IMR-90 (cell line): ENCODE results near the gene NPTX1. TPM values are rescaled to one million over a fixed set of nuclear protein-coding genes. Genes with fewer than 3 reads are reported as not detected.

Experiments
- ATAC-seq: fragments of 200-7000 bp; cut with Tn5 transposase; 2 replicates; pipeline ENCODE4 v1.9.1; 2020; ENCODE audit warnings: low read depth, mild to moderate bottlenecking, moderate library complexity
- BruUV-seq: library from RNA; stranded (reverse); fragments of 400-500 nt; replicated peaks from 2 replicates; lab custom pipeline; 2021; lab: Mats Ljungman, UMichigan
- CTCF ChIA-PET: fragments of 300-600 bp; formaldehyde crosslinking; extraction: SDS; loops from one replicate; lab custom pipeline; 2021; ENCODE audit warnings: antibody characterized with exemption; lab: Yijun Ruan, JAX
- POLR2A ChIA-PET: fragments of 300-600 bp; sonication (Branson Sonifier 250); formaldehyde crosslinking; loops from one replicate; lab custom pipeline; 2022; ENCODE audit warnings: antibody characterized with exemption; ENCODE audit not compliant: unreplicated experiment; lab: Charles Lee
- DNase-seq: peaks from one replicate; pipeline ENCODE4 v3.0.0; 2013
- H2AFZ ChIP-seq: replicated peaks from 2 replicates; pipeline ENCODE3; 2013; ENCODE audit warnings: low read length, mild to moderate bottlenecking; ENCODE audit not compliant: poor library complexity
- H2AK5ac ChIP-seq: 2 replicates; pipeline ENCODE4 v1.6.1; 2013; ENCODE audit warnings: low read depth, low read length, inconsistent platforms
- H2AK9ac ChIP-seq: replicated peaks from 2 replicates; pipeline ENCODE3; 2013; ENCODE audit warnings: mild to moderate bottlenecking, low read depth, low read length, moderate library complexity; ENCODE audit not compliant: poor library complexity
- H2BK120ac ChIP-seq: 2 replicates; pipeline ENCODE4 v1.6.1; 2013; ENCODE audit warnings: low read depth, low read length, inconsistent platforms
- H2BK15ac ChIP-seq: 3 replicates; pipeline ENCODE4 v1.6.1; 2013; ENCODE audit warnings: low read depth, low read length, inconsistent platforms
- H2BK20ac ChIP-seq: 2 replicates; pipeline ENCODE4 v1.6.1; 2013; ENCODE audit warnings: low read depth, mild to moderate bottlenecking, inconsistent platforms, low read length, moderate library complexity
- H2BK5ac ChIP-seq: 2 replicates; pipeline ENCODE4 v1.6.1; 2013; ENCODE audit warnings: mild to moderate bottlenecking, low read depth, low read length, inconsistent platforms; ENCODE audit not compliant: poor library complexity, severe bottlenecking
- H3K14ac ChIP-seq: replicated peaks from 2 replicates; pipeline ENCODE4 v1.6.1; 2013; ENCODE audit warnings: low read depth, low read length, inconsistent platforms
- H3K18ac ChIP-seq: 2 replicates; pipeline ENCODE4 v1.6.1; 2013; ENCODE audit warnings: low read depth, low read length, control low read depth
- H3K23ac ChIP-seq: 2 replicates; pipeline ENCODE4 v1.6.1; 2013; ENCODE audit warnings: low read depth, low read length, inconsistent platforms
- H3K27ac ChIP-seq: 2 replicates; pipeline ENCODE4 v1.5.1; 2013; ENCODE audit warnings: mild to moderate bottlenecking, control low read depth, low read length; ENCODE audit not compliant: insufficient read depth
- H3K27me3 ChIP-seq: 2 replicates; pipeline ENCODE4 v1.6.1; 2013; ENCODE audit warnings: low read length; ENCODE audit not compliant: control insufficient read depth, insufficient read depth
- H3K36me3 ChIP-seq: 2 replicates; pipeline ENCODE4 v1.6.1; 2013; ENCODE audit warnings: low read length, mixed read lengths; ENCODE audit not compliant: control insufficient read depth, insufficient read depth
- H3K4ac ChIP-seq: 2 replicates; pipeline ENCODE4 v1.6.1; 2013; ENCODE audit warnings: low read depth, low read length, inconsistent platforms
- H3K4me1 ChIP-seq: 2 replicates; pipeline ENCODE4 v1.6.1; 2013; ENCODE audit warnings: low read length, mixed read lengths; ENCODE audit not compliant: control insufficient read depth, insufficient read depth
- H3K4me2 ChIP-seq: 2 replicates; pipeline ENCODE4 v1.6.1; 2013; ENCODE audit warnings: low read depth, mild to moderate bottlenecking, control low read depth, low read length, moderate library complexity
- H3K4me3 ChIP-seq: 2 replicates; pipeline ENCODE4 v1.5.1; 2013; ENCODE audit warnings: low read depth, mild to moderate bottlenecking, control low read depth, low read length, moderate library complexity; ENCODE audit not compliant: insufficient read depth
- H3K56ac ChIP-seq: 2 replicates; pipeline ENCODE4 v1.6.1; 2013; ENCODE audit warnings: low read length, inconsistent platforms; ENCODE audit not compliant: insufficient read depth; ENCODE audit errors: extremely low read depth
- H3K79me1 ChIP-seq, 2 experiments: 2 replicates each; pipeline ENCODE4 v1.6.1; 2013; ENCODE audit warnings: low read length in 2 of 2, inconsistent platforms in 1 of 2, low read depth in 1 of 2
- H3K9ac ChIP-seq: 2 replicates; pipeline ENCODE4 v1.6.1; 2013; ENCODE audit warnings: low read depth, low read length, control low read depth
- H3K9me1 ChIP-seq: 2 replicates; pipeline ENCODE4 v1.6.1; 2013; ENCODE audit warnings: low read length, inconsistent platforms; ENCODE audit not compliant: insufficient read depth
- H3K9me3 ChIP-seq: 2 replicates; pipeline ENCODE4 v1.6.1; 2013; ENCODE audit warnings: low read length; ENCODE audit not compliant: control insufficient read depth, insufficient read depth
- H4K20me1 ChIP-seq: 2 replicates; pipeline ENCODE4 v1.6.1; 2013; ENCODE audit warnings: low read length, inconsistent platforms; ENCODE audit not compliant: insufficient read depth
- H4K5ac ChIP-seq: 2 replicates; pipeline ENCODE4 v1.6.1; 2013; ENCODE audit warnings: mild to moderate bottlenecking, low read depth, low read length, control low read depth
- H4K8ac ChIP-seq, 2 experiments: 2 replicates each; pipeline ENCODE4 v1.6.1; 2013; ENCODE audit warnings: low read depth in 2 of 2, low read length in 2 of 2, control low read depth in 1 of 2, inconsistent platforms in 1 of 2
- H4K91ac ChIP-seq: 2 replicates; pipeline ENCODE4 v1.6.1; 2013; ENCODE audit warnings: low read depth, low read length, inconsistent platforms; ENCODE audit not compliant: insufficient read depth
- BHLHE40 ChIP-seq: fragments of 150-350 bp; IDR thresholded peaks from 2 replicates; pipeline ENCODE4 v1.6.1; 2016; ENCODE audit warnings: mild to moderate bottlenecking, low read depth, low read length
- CEBPB ChIP-seq: IDR thresholded peaks from 2 replicates; pipeline ENCODE4 v1.6.1; 2012; ENCODE audit warnings: low read depth, low read length, improper control_type of control experiment
- CHD1 ChIP-seq: IDR thresholded peaks from 2 replicates; pipeline ENCODE4 v1.6.1; 2012; ENCODE audit warnings: low read depth, low read length, improper control_type of control experiment
- CTCF ChIP-seq: conservative IDR thresholded peaks from 2 replicates; pipeline ENCODE4 v1.5.1; 2012; ENCODE audit warnings: mild to moderate bottlenecking, low read depth, low read length, improper control_type of control experiment
- ELK1 ChIP-seq: fragments of 150-350 bp; IDR thresholded peaks from 2 replicates; pipeline ENCODE4 v1.6.1; 2016; ENCODE audit warnings: low read depth, mild to moderate bottlenecking, low read length, moderate library complexity, borderline replicate concordance
- FOS ChIP-seq: fragments of 150-350 bp; IDR thresholded peaks from 2 replicates; pipeline ENCODE4 v1.6.1; 2016; ENCODE audit warnings: low read depth, low read length
- MAFK ChIP-seq: IDR thresholded peaks from 2 replicates; pipeline ENCODE4 v1.6.1; 2012; ENCODE audit warnings: low read depth, low read length, improper control_type of control experiment
- MAZ ChIP-seq: IDR thresholded peaks from 2 replicates; pipeline ENCODE4 v1.6.1; 2012; ENCODE audit warnings: low read depth, mild to moderate bottlenecking, low read length, improper control_type of control experiment, moderate library complexity, borderline replicate concordance
- MXI1 ChIP-seq: IDR thresholded peaks from 2 replicates; pipeline ENCODE4 v1.6.1; 2012; ENCODE audit warnings: low read depth, mild to moderate bottlenecking, low read length, moderate library complexity, borderline replicate concordance
- NFE2L2 ChIP-seq: fragments of 150-350 bp; IDR thresholded peaks from 2 replicates; pipeline ENCODE4 v1.6.1; 2016; ENCODE audit warnings: low read depth, mild to moderate bottlenecking, low read length
- POLR2A ChIP-seq: IDR thresholded peaks from 2 replicates; pipeline ENCODE4 v1.6.1; 2012; ENCODE audit warnings: mild to moderate bottlenecking, low read depth, low read length
- RAD21 ChIP-seq: IDR thresholded peaks from 2 replicates; pipeline ENCODE4 v1.6.1; 2012; ENCODE audit warnings: low read length, improper control_type of control experiment
- RCOR1 ChIP-seq: IDR thresholded peaks from 2 replicates; pipeline ENCODE4 v1.6.1; 2012; ENCODE audit warnings: mild to moderate bottlenecking, low read length, improper control_type of control experiment; ENCODE audit not compliant: insufficient replicate concordance
- RFX5 ChIP-seq: IDR thresholded peaks from 2 replicates; pipeline ENCODE4 v1.8.0; 2012; ENCODE audit warnings: low read depth, mild to moderate bottlenecking, low read length, moderate library complexity
- SMC3 ChIP-seq: fragments of 150-350 bp; IDR thresholded peaks from 2 replicates; pipeline ENCODE4 v1.6.1; 2016; ENCODE audit warnings: low read depth, mild to moderate bottlenecking, antibody characterized with exemption, low read length, moderate library complexity
- USF2 ChIP-seq: fragments of 150-350 bp; IDR thresholded peaks from 2 replicates; pipeline ENCODE4 v1.6.1; 2017; ENCODE audit warnings: mild to moderate bottlenecking, antibody characterized with exemption, low read length, low read depth
- WGBS, 2 experiments: methylation state at CpG; one replicate each; pipeline versions ENCODE4 v1.1.5 to v1.1.7; 2013; ENCODE audit warnings: missing lambda C conversion rate in 2 of 2; ENCODE audit not compliant: insufficient read length in 1 of 2; ENCODE audit errors: extremely low coverage in 2 of 2; 5-methylcytosine and 5-hydroxymethylcytosine counted together
- dilution Hi-C: fragments of 300-500 bp; cut with HindIII; formaldehyde crosslinking; loops from one replicate; pipeline ENCODE4 v1.14.3; 2018; ENCODE audit warnings: low sequenced_read_pairs; ENCODE audit not compliant: unreplicated experiment
- in situ Hi-C: fragments of 300-500 bp; cut with MboI; formaldehyde crosslinking; loops from 3 replicates; pipeline ENCODE4 v1.14.3; 2019; ENCODE audit warnings: low sequenced_read_pairs, inconsistent platforms, mixed read lengths
- intact Hi-C: fragments of 100-400 bp; cut with micrococcal nuclease; formaldehyde crosslinking; loops from 2 replicates; pipeline ENCODE4 v1.10.0; 2022
- polyA plus RNA-seq, 3 experiments: library from polyadenylated mRNA; depleted of rRNA; stranded (reverse); fragments of >200 nt; gene quantifications; 2 replicates each; pipeline ENCODE4 v1.2.3, GENCODE V29; 2012; ENCODE audit warnings: low replicate concordance in 1 of 3
- total RNA-seq: library from RNA; depleted of rRNA; stranded (reverse); fragments of >200 nt; gene quantifications from 2 replicates; pipeline ENCODE4 v1.2.3, GENCODE V29; 2012

Gene NPTX1
- total and polyA plus RNA-seq, 2 of the 4 experiments (the other 2 are of a cell fraction) = 20.8 to 39.5 TPM

GRCh38 chr17:80442764-80443163 is 33.6 kb downstream of the NPTX1 start:
- no peak for TF ChIP-seq MAFK
- TF ChIP-seq ELK1 = no peak
- TF ChIP-seq RCOR1 = no peak
- TF ChIP-seq NFE2L2 = no peak
- TF ChIP-seq SMC3 = no peak
- TF ChIP-seq BHLHE40 = no peak
- no peak for TF ChIP-seq POLR2A
- TF ChIP-seq RFX5 = no peak
- TF ChIP-seq RAD21 = no peak
- no peak for TF ChIP-seq MXI1
- TF ChIP-seq MAZ = no peak
- no peak for TF ChIP-seq CHD1
- TF ChIP-seq USF2 = no peak
- no peak for TF ChIP-seq CEBPB
- no peak for TF ChIP-seq CTCF
- TF ChIP-seq FOS = no peak
- Histone ChIP-seq H4K91ac (no peak overlapping the region), H2AK9ac (no peak overlapping the region), H2AK5ac (no peak overlapping the region), H3K14ac (no peak overlapping the region), H3K18ac (no peak overlapping the region), H4K8ac (no peak overlapping the region), H2AFZ (no peak overlapping the region), H2BK20ac (no peak overlapping the region), H3K4ac (no peak overlapping the region), H3K56ac (no peak overlapping the region), H3K27ac (no peak overlapping the region), H2BK5ac (no peak overlapping the region), H3K4me2 (no peak overlapping the region), H2BK15ac (no peak overlapping the region), H4K20me1 (no peaks in the 10 kb centered on the region; the same call in none of the 2 replicates), H3K79me1 (no peaks in the 10 kb centered on the region), H3K9me1 (no peaks in the 10 kb centered on the region), H2BK120ac (no peak overlapping the region), H3K4me3 (no peak overlapping the region), H3K36me3 (no peaks in the 10 kb centered on the region), H3K9ac (no peak overlapping the region), H3K4me1 (peaks cover 5% of the 10 kb centered on the region), H3K23ac (no peak overlapping the region), H4K5ac (no peak overlapping the region), H3K27me3 (peaks cover 11% of the 10 kb centered on the region; the same call in 1 of the 2 replicates), H3K9me3 (no peaks in the 10 kb centered on the region)
- no peak for DNase-seq
- in situ Hi-C loops (no loop called here), intact Hi-C loops (no loop called here), dilution Hi-C loops (no loop called here)
- ATAC-seq = no peak
- 89% methylated on average over 2 of the region's 4 CpGs; no CpG with 5 or more reads in 1 of the 2 experiments for WGBS, 2 experiments
- ChIA-PET POLR2A (no interaction called here), CTCF (no interaction called here)
- BruUV-seq = no TSS peak
